Measurements from ENCODE around the gene SIL1.
"Not testable (repeated sequence)": the region's sequence is repeated elsewhere in the genome, so short reads cannot be mapped to it uniquely, and the experiment has no call there.

SIL1 gene

DNA sequence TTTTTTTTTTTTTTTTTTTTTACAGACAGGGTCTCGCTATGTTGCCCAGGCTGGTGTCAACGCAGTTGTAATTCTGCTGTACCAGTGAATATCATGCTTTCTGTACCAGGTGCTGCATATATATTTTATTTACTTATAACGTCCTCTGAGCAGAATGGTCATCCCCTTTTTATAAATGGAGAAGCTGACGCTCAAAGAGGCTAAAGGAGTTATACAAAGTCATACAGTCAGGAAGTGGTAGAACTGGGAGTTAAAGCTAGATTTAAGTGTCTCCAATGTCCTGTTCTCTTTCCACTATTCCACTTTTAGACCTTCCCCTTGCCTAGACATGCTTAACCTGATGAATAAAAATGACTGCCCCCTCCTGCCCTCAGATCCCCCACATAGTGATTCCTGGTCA lies 1.2 kb upstream of the SIL1 start:
- DNase-seq (ENCODE audit: low read depth) = no peak

DNA sequence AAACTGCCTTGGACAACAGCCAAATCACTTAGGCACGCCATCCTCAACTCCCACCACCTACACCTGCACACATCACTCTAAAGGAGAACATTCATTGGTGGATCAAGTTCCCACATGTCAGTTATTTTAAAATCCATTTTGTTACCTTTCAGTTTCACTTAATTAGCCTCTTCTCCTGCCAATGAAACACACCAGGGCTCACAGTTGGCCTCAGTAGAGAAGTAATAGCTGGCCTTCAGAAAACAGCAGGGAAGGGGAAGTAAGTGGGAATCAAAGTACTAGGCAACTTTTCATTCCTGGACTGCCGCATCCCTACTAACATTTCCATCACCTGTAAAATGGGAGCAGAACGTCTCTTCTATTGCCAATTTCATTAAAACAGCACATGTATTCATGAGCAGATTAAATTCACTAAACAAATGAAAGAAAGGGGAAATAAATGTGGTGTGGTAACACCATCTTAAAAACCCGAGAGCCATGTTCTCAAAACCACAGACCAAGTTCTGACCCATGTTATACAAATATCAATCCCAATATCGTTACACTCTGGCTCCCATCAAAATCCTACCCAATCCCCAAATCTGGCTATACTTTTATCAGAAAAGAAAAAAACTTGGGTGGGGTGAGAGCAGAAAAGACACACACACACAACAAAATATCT lies 1.7 kb downstream of the SIL1 start:
- DNase-seq (ENCODE audit: low read depth) = no peak

GRCh38 chr5:139194486-139194885 lies 3.7 kb downstream of the SIL1 start:
- DNase-seq (ENCODE audit: low read depth) = no peak

- peak; percentile 39 for DNase-seq (ENCODE audit: low read depth)
These were observed 4.2 kb downstream of the SIL1 start for GRCh38 chr5:139193928-139194327.

DNA sequence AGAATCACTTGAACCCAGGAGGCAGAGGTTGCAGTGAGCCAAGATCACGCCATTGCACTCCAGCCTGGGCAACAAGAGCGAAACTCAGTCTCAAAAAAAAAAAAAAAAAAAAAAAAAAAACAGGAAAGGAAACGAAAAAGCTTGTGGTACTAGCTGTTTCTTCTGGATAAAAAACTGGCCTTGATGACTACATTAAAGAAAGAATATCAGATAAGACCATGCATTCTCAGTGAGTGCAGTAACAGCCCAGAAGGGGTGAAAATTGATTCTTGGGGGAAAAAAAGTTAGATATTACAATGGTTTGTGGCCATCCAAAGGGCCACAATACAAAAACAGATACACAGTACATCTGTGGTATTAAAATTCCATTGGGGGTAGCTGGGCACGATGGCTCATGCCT lies 5.3 kb downstream of the SIL1 start:
- DNase-seq (ENCODE audit: low read depth) = not testable (repeated sequence)

DNA sequence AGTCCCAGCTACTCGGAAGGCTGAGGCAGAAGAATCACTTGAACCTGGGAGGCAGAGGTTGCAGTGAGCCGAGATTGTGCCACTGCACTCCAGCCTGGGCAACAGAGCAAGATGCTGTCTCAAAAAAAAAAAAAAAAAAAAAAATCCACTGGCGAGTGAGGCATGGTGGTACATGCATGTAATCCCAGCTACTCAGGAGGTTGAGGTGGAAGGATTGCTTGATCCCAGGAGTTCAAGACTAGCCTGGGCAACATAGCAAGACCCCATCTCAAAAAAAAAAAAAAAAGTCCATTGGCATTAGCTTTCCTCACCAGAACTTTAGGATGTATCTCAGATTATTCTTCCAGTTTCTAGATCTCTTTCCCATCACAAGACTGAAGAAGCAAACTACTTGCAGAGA lies 6.2 kb downstream of the SIL1 start:
- not testable (repeated sequence) for DNase-seq (ENCODE audit: low read depth)

- DNase-seq (ENCODE audit: low read depth) = no peak
These were observed 8.0 kb downstream of the SIL1 start for GRCh38 chr5:139190125-139190524.

GRCh38 chr5:139188558-139189270 lies 9.5 kb downstream of the SIL1 start:
- no peak for DNase-seq (ENCODE audit: low read depth)

DNA sequence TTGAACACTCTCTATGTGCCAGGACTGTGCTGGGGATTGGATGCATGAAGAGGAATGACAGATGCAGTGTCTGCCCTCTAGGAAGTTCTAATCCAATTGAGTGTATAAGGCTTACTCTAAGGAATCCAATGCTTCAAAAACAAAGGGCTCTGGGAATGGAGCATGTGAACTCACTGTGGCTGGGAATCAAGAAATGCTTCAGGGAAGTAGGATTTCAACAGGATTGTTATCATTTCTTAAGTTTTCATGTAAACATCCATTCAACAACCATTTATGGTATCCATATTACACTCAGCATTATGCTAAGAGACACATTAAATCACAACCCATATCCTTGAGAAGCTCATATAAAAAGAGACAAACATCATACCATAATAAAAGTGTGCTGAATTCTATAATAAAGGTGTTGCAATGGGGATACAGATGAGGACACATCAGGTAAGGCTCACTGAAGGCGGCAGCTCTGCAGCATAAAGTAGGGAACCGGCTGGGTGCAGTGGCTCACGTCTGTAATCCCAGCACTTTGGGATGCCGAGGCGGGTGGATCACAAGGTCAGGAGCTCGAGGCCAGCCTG lies 11.3 kb downstream of the SIL1 start:
- no peak for DNase-seq (ENCODE audit: low read depth)

DNA sequence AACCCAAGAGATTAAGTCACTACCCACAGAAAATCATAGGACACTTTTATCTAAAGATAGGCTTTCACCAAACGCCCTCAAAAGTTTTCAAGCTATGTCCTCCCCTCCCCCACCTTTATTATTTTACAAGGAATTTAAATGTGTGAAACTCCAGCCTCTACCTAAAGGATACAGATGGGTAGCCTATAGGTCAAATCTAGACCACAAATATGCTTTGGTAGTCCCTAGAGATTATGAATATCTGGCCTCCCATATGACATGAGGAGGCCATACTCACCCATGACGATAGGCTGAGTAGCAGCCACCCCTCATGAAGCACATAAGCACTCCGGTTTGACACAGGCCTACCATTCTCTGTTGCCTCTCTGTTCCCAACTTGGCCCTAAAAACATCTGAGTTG lies 11.9 kb downstream of the SIL1 start:
- no peak for DNase-seq (ENCODE audit: low read depth)

DNA sequence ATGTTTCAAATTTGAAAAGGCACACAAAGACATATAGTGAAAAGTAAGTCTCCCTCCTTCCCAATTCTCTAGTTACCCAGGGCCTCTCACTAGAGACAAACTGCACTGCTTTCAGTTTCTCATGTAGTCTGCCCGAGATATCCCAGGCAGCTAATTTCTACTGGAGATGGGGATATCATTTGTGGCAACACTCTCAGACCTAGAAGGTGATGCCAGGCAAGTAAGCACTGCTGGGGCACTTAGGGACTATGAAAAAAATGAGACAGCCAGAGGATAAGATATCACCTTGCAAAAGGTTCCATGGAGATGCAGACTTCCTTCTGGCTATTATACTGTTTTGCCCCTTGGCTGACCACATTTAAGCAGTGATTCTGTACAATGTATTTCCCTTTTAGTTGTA lies 12.6 kb downstream of the SIL1 start:
- no peak for DNase-seq (ENCODE audit: low read depth)

GRCh38 chr5:139183502-139183901 lies 14.7 kb downstream of the SIL1 start:
- no peak for DNase-seq (ENCODE audit: low read depth)

- no peak for DNase-seq (ENCODE audit: low read depth)
These were observed 15.5 kb downstream of the SIL1 start for GRCh38 chr5:139182528-139183296.

GRCh38 chr5:139181835-139182452 lies 16.2 kb downstream of the SIL1 start:
- peak; percentile 70 for DNase-seq (ENCODE audit: low read depth)

DNA sequence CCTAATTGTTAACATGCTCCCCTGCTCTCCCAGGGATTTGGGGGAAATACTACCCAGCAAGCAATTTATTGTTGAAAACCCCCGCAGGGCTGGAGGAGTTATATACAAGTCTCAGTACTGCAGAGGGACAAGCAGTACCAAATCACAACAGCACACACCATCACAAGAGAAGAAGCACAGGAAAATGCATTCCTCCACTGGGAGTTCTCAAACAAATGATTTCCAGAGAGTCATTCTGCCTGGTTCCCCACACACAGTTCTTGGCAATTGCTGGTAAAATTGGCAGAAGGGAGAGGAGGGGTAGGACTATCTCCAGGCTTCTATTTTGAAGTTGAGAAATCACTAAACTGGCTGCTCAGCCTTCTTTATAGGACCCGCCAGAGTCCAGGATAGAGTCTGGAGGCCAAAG lies 16.8 kb downstream of the SIL1 start:
- DNase-seq (ENCODE audit: low read depth) = no peak

- no peak for DNase-seq (ENCODE audit: low read depth)
These were observed 17.3 kb downstream of the SIL1 start for GRCh38 chr5:139180850-139181249.

- not testable (repeated sequence) for DNase-seq (ENCODE audit: low read depth)
These were observed 18.2 kb downstream of the SIL1 start for GRCh38 chr5:139179778-139180513.

- no peak for DNase-seq (ENCODE audit: low read depth)
These were observed 19.2 kb downstream of the SIL1 start for GRCh38 chr5:139178935-139179334.

- no peak for DNase-seq (ENCODE audit: low read depth)
These were observed 19.6 kb downstream of the SIL1 start for GRCh38 chr5:139178589-139178917.

DNA sequence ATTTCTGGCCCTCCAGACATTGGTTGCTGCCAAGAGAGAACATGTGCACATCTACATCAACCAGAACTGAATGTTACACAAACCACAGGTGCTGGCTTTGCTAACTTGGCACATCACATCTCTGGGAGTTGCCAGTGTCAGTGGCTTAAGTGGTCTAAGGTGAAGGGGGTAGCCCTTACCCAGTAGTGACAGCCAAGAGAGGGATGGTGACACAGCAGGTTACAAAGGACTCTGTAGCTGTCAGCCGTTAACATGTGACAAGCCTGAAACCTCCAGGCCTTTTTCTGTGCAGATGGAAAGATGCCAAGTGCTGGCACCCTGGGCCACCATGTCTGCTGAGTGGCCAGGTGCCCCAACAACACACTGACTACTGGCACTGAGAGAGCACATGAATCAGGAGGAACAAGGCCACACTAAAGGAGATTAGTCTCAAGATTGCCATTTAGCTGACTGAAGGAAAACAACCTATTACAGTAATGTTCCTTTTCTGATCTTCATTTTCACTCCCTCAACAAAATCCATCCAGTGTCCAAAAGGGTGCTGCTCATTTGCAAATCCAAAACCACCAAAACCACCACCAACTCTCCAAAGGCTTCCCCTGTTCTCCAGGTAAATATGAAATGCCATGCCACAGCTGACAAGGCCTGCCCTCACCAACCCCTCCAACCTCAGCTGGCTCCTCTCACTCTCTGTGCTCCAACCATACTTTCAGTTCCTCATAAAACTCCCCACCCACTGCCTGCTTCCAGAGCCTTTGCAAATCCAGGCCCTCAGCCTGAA lies 20.2 kb downstream of the SIL1 start:
- DNase-seq (ENCODE audit: low read depth) = no peak

DNA sequence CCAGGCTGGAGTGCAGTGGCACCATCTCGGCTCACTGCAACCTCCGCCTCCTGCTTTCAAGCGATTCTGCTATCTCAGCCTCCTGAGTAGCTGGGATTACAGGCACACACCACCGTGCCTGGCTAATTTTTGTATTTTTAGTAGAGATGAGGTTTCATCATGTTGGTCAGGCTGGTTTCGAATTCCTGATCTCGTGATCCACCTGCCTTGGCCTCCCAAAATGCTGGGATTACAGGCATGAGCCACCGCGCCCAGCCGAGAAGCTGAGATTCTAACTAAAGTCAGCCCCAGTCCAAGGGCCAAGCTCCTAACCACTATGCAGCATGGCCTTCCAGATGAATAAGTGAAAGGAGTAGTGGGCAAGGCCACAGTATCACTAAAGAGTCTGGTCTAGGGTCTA lies 20.9 kb downstream of the SIL1 start:
- DNase-seq (ENCODE audit: low read depth) = not testable (repeated sequence)
